K562 (cell line): ENCODE data around the gene CPPED1. TPM values are rescaled to one million over a fixed set of nuclear protein-coding genes. Genes with fewer than 3 reads are reported as not detected.

Experiments
- ELF4 ChIP-seq: fragments of 450-650 bp; formaldehyde crosslinking; IDR thresholded peaks from 2 replicates; pipeline ENCODE4 v1.4.0; 2022; ENCODE audit warnings: missing genetic modification characterization
- KDM2B ChIP-seq: fragments of 250-450 bp; sonication (Bioruptor Pico); IDR thresholded peaks from 2 replicates; pipeline ENCODE4 v1.8.0; 2021; ENCODE audit warnings: mild to moderate bottlenecking, moderate library complexity
- MTA2 ChIP-seq: fragments of 450-650 bp; IDR thresholded peaks from 2 replicates; pipeline ENCODE4 v1.6.1; 2016; ENCODE audit warnings: low read depth
- PHF8 ChIP-seq: fragments of 200-600 bp; sonication (generic); IDR thresholded peaks from 2 replicates; pipeline ENCODE4 v1.6.1; 2012; ENCODE audit warnings: mixed run types, mild to moderate bottlenecking, inconsistent platforms, low read length, moderate library complexity, borderline replicate concordance
- SAFB2 ChIP-seq: fragments of 200-400 bp; formaldehyde crosslinking; IDR thresholded peaks from 2 replicates; pipeline ENCODE4 v1.6.1; 2018; ENCODE audit warnings: borderline replicate concordance, low read length, low read depth, moderate library complexity; ENCODE audit not compliant: severe bottlenecking
- SNRNP70 ChIP-seq: fragments of 200-400 bp; formaldehyde crosslinking; optimal IDR thresholded peaks from 2 replicates; pipeline ENCODE3; 2017; ENCODE audit warnings: low read depth, low read length
- ZNF197 ChIP-seq: fragments of 200-800 bp; sonication (Bioruptor generic); IDR thresholded peaks from 2 replicates; pipeline ENCODE4 v1.6.1; 2016; ENCODE audit warnings: low read depth, missing genetic modification characterization, missing compliant biosample characterization
- ZNF224 ChIP-seq: sonication (generic); formaldehyde crosslinking; IDR thresholded peaks from 2 replicates; pipeline ENCODE4 v1.8.0; 2022; ENCODE audit warnings: mild to moderate bottlenecking, missing genetic modification reagents
- ZNF253 ChIP-seq: fragments of 250-450 bp; sonication (Bioruptor Pico); conservative IDR thresholded peaks from 2 replicates; pipeline ENCODE4 v1.6.1; 2021; ENCODE audit warnings: mild to moderate bottlenecking
- ZNF77 ChIP-seq: fragments of 250-450 bp; sonication (Bioruptor Pico); IDR thresholded peaks from 2 replicates; pipeline ENCODE4 v1.5.0; 2020
- polyA plus RNA-seq, 8 experiments: library from polyadenylated mRNA; depleted of rRNA in 4 of 8; stranded (reverse) in 5 of 8; unstranded in 3 of 8; fragments of >200 nt; fragmentation: Nextera tagmentation in 2 of 8; fragmentation: Illumina TruSeq in 1 of 8; extraction: Ambion mirVana in 2 of 8; extraction: Trizol in 1 of 8; gene quantifications; 2 replicates each; pipeline versions ENCODE4 v1.2.1 to v1.2.3, GENCODE V29; 2011 to 2014; ENCODE audit warnings: inconsistent platforms in 1 of 8, missing spikeins in 1 of 8
- total RNA-seq, 7 experiments: library from RNA; depleted of rRNA in 6 of 7; stranded (reverse); fragments of >200 nt in 6 of 7; fragmentation: Illumina TruSeq in 2 of 7; extraction: Trizol in 2 of 7; gene quantifications; 2 replicates each; pipeline versions ENCODE4 v1.2.1 to v1.2.3, GENCODE V29; 2011 to 2021; ENCODE audit warnings: low replicate concordance in 1 of 7
- TF ChIP-seq, protein P1 (sequence below): fragments of 150-350 bp; conservative IDR thresholded peaks from 2 replicates; pipeline ENCODE4 v1.6.1; 2014; ENCODE audit warnings: low read length
- TF ChIP-seq, protein P2 (sequence below): fragments of 450-650 bp; formaldehyde crosslinking; IDR thresholded peaks from 2 replicates; pipeline ENCODE4 v1.4.0; 2020; ENCODE audit warnings: mild to moderate bottlenecking, moderate library complexity
- TF ChIP-seq, protein P3 (sequence below): sonication (generic); formaldehyde crosslinking; IDR thresholded peaks from 2 replicates; pipeline ENCODE4 v1.8.1; 2023; ENCODE audit warnings: mild to moderate bottlenecking, missing genetic modification reagents
- TF ChIP-seq, protein P4 (sequence below): fragments of 250-450 bp; sonication (Bioruptor Pico); IDR thresholded peaks from 2 replicates; pipeline ENCODE4 v1.5.0; 2020; ENCODE audit warnings: mild to moderate bottlenecking
- TF ChIP-seq, protein P5 (sequence below): fragments of 250-450 bp; sonication (Bioruptor Pico); IDR thresholded peaks from 2 replicates; pipeline ENCODE4 v1.4.0; 2020; ENCODE audit warnings: mild to moderate bottlenecking
- TF ChIP-seq, protein P6 (sequence below), 3 experiments: IDR thresholded peaks in 2 of 3; conservative IDR thresholded peaks in 1 of 3; 2 replicates each; pipeline ENCODE4 v1.5.1; 2011 to 2012; ENCODE audit warnings: low read length in 3 of 3, mild to moderate bottlenecking in 3 of 3, control low read depth in 2 of 3, improper control_type of control experiment in 1 of 3, inconsistent platforms in 1 of 3, low read depth in 1 of 3, mixed read lengths in 1 of 3, moderate library complexity in 1 of 3; ENCODE audit not compliant: insufficient read depth in 2 of 3

The CPPED1 gene
- total and polyA plus RNA-seq, 9 of the 15 experiments (the other 6 are each of a cell fraction or from before 2014, with no cell fraction given) = 7.5 to 25.7 (median 16.9) TPM

DNA sequence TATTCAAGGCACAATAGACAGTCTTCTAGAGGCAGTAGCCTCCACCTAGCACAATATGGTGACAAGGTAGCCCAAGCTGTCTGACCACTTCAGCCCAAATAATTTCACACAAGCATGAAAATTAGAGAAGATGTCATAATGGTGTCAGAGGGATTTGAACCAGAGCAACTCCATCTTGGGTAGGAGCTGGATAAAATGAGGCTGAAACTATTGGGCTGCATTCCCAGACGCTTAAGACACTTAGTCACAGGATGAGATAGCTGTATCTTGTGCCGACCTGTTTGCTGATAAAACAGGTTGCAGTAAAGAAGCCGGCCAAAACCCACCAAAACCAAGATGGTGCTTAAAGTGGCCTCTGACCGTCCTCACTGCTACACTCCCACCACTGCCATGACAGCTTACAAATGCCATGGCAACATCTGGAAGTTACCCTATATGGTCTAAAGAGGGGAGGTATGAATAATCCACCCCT is 192.6 kb downstream of the CPPED1 start (continued):
- TF ChIP-seq, protein P1, sequence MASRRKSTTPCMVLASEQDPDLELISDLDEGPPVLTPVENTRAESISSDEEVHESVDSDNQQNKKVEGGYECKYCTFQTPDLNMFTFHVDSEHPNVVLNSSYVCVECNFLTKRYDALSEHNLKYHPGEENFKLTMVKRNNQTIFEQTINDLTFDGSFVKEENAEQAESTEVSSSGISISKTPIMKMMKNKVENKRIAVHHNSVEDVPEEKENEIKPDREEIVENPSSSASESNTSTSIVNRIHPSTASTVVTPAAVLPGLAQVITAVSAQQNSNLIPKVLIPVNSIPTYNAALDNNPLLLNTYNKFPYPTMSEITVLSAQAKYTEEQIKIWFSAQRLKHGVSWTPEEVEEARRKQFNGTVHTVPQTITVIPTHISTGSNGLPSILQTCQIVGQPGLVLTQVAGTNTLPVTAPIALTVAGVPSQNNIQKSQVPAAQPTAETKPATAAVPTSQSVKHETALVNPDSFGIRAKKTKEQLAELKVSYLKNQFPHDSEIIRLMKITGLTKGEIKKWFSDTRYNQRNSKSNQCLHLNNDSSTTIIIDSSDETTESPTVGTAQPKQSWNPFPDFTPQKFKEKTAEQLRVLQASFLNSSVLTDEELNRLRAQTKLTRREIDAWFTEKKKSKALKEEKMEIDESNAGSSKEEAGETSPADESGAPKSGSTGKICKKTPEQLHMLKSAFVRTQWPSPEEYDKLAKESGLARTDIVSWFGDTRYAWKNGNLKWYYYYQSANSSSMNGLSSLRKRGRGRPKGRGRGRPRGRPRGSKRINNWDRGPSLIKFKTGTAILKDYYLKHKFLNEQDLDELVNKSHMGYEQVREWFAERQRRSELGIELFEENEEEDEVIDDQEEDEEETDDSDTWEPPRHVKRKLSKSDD = no peak
- TF ChIP-seq ZNF253 (CRISPR knock-in tag) (peak; percentile 88; the same call in 1 of the 2 replicates), SAFB2 (no peak), MTA2 (peak; percentile 39; the same call in 1 of the 2 replicates), ELF4 (CRISPR knock-in tag) (peak; percentile 98), KDM2B (CRISPR knock-in tag) (peak; percentile 99), PHF8 (no peak), ZNF224 (CRISPR knock-in tag) (no peak), ZNF77 (CRISPR knock-in tag) (peak; percentile 90; the same call in 1 of the 2 replicates), SNRNP70 (no peak), ZNF197 (peak; percentile 98)
- TF ChIP-seq, protein P2, sequence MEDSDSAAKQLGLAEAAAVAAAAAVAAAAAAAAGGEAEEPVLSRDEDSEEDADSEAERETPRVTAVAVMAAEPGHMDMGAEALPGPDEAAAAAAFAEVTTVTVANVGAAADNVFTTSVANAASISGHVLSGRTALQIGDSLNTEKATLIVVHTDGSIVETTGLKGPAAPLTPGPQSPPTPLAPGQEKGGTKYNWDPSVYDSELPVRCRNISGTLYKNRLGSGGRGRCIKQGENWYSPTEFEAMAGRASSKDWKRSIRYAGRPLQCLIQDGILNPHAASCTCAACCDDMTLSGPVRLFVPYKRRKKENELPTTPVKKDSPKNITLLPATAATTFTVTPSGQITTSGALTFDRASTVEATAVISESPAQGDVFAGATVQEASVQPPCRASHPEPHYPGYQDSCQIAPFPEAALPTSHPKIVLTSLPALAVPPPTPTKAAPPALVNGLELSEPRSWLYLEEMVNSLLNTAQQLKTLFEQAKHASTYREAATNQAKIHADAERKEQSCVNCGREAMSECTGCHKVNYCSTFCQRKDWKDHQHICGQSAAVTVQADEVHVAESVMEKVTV (CRISPR knock-in tag) = peak; percentile 36; the same call in 1 of the 2 replicates
- TF ChIP-seq, protein P3, sequence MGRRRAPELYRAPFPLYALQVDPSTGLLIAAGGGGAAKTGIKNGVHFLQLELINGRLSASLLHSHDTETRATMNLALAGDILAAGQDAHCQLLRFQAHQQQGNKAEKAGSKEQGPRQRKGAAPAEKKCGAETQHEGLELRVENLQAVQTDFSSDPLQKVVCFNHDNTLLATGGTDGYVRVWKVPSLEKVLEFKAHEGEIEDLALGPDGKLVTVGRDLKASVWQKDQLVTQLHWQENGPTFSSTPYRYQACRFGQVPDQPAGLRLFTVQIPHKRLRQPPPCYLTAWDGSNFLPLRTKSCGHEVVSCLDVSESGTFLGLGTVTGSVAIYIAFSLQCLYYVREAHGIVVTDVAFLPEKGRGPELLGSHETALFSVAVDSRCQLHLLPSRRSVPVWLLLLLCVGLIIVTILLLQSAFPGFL = no peak
- TF ChIP-seq, protein P4, sequence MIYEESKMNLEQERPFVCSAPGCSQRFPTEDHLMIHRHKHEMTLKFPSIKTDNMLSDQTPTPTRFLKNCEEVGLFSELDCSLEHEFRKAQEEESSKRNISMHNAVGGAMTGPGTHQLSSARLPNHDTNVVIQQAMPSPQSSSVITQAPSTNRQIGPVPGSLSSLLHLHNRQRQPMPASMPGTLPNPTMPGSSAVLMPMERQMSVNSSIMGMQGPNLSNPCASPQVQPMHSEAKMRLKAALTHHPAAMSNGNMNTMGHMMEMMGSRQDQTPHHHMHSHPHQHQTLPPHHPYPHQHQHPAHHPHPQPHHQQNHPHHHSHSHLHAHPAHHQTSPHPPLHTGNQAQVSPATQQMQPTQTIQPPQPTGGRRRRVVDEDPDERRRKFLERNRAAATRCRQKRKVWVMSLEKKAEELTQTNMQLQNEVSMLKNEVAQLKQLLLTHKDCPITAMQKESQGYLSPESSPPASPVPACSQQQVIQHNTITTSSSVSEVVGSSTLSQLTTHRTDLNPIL = peak; percentile 96
- TF ChIP-seq, protein P5, sequence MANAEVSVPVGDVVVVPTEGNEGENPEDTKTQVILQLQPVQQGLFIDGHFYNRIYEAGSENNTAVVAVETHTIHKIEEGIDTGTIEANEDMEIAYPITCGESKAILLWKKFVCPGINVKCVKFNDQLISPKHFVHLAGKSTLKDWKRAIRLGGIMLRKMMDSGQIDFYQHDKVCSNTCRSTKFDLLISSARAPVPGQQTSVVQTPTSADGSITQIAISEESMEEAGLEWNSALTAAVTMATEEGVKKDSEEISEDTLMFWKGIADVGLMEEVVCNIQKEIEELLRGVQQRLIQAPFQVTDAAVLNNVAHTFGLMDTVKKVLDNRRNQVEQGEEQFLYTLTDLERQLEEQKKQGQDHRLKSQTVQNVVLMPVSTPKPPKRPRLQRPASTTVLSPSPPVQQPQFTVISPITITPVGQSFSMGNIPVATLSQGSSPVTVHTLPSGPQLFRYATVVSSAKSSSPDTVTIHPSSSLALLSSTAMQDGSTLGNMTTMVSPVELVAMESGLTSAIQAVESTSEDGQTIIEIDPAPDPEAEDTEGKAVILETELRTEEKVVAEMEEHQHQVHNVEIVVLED (CRISPR knock-in tag) = peak; percentile 80
- TF ChIP-seq, protein P6, sequence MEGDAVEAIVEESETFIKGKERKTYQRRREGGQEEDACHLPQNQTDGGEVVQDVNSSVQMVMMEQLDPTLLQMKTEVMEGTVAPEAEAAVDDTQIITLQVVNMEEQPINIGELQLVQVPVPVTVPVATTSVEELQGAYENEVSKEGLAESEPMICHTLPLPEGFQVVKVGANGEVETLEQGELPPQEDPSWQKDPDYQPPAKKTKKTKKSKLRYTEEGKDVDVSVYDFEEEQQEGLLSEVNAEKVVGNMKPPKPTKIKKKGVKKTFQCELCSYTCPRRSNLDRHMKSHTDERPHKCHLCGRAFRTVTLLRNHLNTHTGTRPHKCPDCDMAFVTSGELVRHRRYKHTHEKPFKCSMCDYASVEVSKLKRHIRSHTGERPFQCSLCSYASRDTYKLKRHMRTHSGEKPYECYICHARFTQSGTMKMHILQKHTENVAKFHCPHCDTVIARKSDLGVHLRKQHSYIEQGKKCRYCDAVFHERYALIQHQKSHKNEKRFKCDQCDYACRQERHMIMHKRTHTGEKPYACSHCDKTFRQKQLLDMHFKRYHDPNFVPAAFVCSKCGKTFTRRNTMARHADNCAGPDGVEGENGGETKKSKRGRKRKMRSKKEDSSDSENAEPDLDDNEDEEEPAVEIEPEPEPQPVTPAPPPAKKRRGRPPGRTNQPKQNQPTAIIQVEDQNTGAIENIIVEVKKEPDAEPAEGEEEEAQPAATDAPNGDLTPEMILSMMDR (IDR thresholded peaks at IDR 0.05 in 2 of 3, conservative IDR thresholded peaks at IDR 0.05 in 1 of 3; ENCODE audit: insufficient read depth in 2 of 3, low read depth in 1 of 3, low read length in 3 of 3) = no peak
